Measurements from ENCODE around the gene CENPB. TPM values are rescaled to one million over a fixed set of nuclear protein-coding genes. Genes with fewer than 3 reads are reported as not detected.
A peak's percentile ranks its signal among the peaks of the same experiment; 100 is the strongest.

Gene CENPB
- total RNA-seq, 2 experiments from 2014 or later = 34.8 to 39.1 TPM

DNA sequence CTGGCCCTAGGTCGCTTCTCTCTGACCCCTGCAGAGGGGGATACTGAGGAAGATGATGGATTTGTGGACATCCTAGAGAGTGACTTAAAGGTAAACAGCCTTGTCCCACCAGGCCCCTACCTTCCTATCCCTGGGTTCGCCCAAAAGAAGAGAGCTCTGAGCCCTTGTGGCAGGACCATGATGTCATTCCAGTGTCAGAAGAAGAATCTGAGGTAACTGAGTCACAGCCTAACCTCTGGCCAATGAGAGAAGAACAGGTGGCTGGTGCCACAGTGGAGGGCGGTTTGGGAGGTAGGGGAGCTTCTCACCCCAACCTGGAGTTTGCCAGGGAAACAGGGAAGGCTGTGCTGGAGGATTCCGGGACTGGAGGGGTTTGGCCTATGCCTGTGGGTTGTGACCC, 14.8 kb upstream of the CENPB start:
- ChIA-PET POLR2A (interaction anchor here (1.6 kb wide), 1 partner anchor 11 kb away, joined by 4 read pairs; no protein-coding TSS in a partner anchor), CTCF (ENCODE audit: unreplicated experiment) (no interaction called here)
- Histone ChIP-seq H3K27ac (ENCODE audit: low read depth, low read length, poor library complexity, severe bottlenecking) (no peak overlapping the region), H3K4me3 (ENCODE audit: low read depth, low read length, poor library complexity, severe bottlenecking) (no peak overlapping the region), H2AFZ (ENCODE audit: low read length) (no peak overlapping the region), H3K79me2 (ENCODE audit: insufficient read depth, low read depth, low read length) (peaks cover 31% of the 10 kb centered on the region), H3K9me2 (ENCODE audit: insufficient read depth, low read length) (no peaks in the 10 kb centered on the region), H3K4me1 (ENCODE audit: insufficient read depth, low read length, poor library complexity, severe bottlenecking) (peaks cover 32% of the 10 kb centered on the region), H3K36me3 (ENCODE audit: insufficient read depth, low read length) (peaks cover 81% of the 10 kb centered on the region), H3K9me3 (ENCODE audit: low read length) (no peaks in the 10 kb centered on the region), H3K4me2 (ENCODE audit: low read length) (no peak overlapping the region), H4K20me1 (ENCODE audit: insufficient read depth, low read length) (no peaks in the 10 kb centered on the region; the same call in 1 of the 2 replicates)
- no peak for DNase-seq (ENCODE audit: low spot score)
- intact Hi-C loops (cut with micrococcal nuclease; ENCODE audit: unreplicated experiment) = no loop called here
- BruUV-seq (replicated peaks) = no TSS peak
- no peak for TF ChIP-seq EZH2phosphoT487 (IDR thresholded peaks at IDR 0.05; ENCODE audit: borderline replicate concordance, low read depth, low read length)
- TF ChIP-seq, protein P1, sequence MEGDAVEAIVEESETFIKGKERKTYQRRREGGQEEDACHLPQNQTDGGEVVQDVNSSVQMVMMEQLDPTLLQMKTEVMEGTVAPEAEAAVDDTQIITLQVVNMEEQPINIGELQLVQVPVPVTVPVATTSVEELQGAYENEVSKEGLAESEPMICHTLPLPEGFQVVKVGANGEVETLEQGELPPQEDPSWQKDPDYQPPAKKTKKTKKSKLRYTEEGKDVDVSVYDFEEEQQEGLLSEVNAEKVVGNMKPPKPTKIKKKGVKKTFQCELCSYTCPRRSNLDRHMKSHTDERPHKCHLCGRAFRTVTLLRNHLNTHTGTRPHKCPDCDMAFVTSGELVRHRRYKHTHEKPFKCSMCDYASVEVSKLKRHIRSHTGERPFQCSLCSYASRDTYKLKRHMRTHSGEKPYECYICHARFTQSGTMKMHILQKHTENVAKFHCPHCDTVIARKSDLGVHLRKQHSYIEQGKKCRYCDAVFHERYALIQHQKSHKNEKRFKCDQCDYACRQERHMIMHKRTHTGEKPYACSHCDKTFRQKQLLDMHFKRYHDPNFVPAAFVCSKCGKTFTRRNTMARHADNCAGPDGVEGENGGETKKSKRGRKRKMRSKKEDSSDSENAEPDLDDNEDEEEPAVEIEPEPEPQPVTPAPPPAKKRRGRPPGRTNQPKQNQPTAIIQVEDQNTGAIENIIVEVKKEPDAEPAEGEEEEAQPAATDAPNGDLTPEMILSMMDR (conservative IDR thresholded peaks at IDR 0.05; ENCODE audit: low read length) = no peak

DNA sequence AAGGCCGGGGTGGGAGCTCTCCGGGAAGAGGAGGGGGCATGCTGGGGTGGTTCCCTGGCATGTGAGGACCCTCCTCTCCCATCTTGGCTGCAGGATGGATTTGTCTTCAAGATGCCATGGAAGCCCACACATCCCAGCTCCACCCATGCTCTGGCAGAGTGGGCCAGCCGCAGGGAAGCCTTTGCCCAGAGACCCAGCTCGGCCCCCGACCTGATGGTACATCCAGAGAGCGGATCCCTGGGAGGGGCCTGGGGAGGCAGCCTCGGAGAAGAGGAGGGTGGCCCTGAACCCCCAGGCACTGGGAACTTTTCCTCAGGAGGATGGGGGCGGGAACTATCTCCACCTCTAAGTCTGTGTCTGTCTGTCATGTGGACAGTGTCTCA, 14.3 kb upstream of the CENPB start:
- ChIA-PET CTCF (ENCODE audit: unreplicated experiment) (interaction anchor here (1.5 kb wide), 1 partner anchor 17 kb away, joined by 5 read pairs; no protein-coding TSS in a partner anchor), POLR2A (interaction anchor here (0.9 to 1.6 kb wide), 4 partner anchors 12 to 20 kb away, joined by 3 to 8 read pairs (median 4); no protein-coding TSS in a partner anchor)
- DNase-seq (ENCODE audit: low spot score) = no peak
- no peak overlapping the region for H3K4me2 ChIP-seq (ENCODE audit: low read length)
- peaks cover 32% of the 10 kb centered on the region for H3K4me1 ChIP-seq (ENCODE audit: insufficient read depth, low read length, poor library complexity, severe bottlenecking)
- peaks cover 31% of the 10 kb centered on the region for H3K79me2 ChIP-seq (ENCODE audit: insufficient read depth, low read depth, low read length)
- H4K20me1 ChIP-seq (ENCODE audit: insufficient read depth, low read length) = no peaks in the 10 kb centered on the region; the same call in 1 of the 2 replicates
- H3K27ac ChIP-seq (ENCODE audit: low read depth, low read length, poor library complexity, severe bottlenecking) = no peak overlapping the region
- H3K4me3 ChIP-seq (ENCODE audit: low read depth, low read length, poor library complexity, severe bottlenecking) = no peak overlapping the region
- TF ChIP-seq, protein P1 (conservative IDR thresholded peaks at IDR 0.05; ENCODE audit: low read length) = no peak
- TF ChIP-seq EZH2phosphoT487 (IDR thresholded peaks at IDR 0.05; ENCODE audit: borderline replicate concordance, low read depth, low read length) = no peak
- no TSS peak for BruUV-seq (replicated peaks)
- H2AFZ ChIP-seq (ENCODE audit: low read length) = no peak overlapping the region
- intact Hi-C loops (cut with micrococcal nuclease; ENCODE audit: unreplicated experiment) = no loop called here
- no peaks in the 10 kb centered on the region for H3K9me3 ChIP-seq (ENCODE audit: low read length)
- no peaks in the 10 kb centered on the region for H3K9me2 ChIP-seq (ENCODE audit: insufficient read depth, low read length)
- peaks cover 77% of the 10 kb centered on the region for H3K36me3 ChIP-seq (ENCODE audit: insufficient read depth, low read length)

DNA sequence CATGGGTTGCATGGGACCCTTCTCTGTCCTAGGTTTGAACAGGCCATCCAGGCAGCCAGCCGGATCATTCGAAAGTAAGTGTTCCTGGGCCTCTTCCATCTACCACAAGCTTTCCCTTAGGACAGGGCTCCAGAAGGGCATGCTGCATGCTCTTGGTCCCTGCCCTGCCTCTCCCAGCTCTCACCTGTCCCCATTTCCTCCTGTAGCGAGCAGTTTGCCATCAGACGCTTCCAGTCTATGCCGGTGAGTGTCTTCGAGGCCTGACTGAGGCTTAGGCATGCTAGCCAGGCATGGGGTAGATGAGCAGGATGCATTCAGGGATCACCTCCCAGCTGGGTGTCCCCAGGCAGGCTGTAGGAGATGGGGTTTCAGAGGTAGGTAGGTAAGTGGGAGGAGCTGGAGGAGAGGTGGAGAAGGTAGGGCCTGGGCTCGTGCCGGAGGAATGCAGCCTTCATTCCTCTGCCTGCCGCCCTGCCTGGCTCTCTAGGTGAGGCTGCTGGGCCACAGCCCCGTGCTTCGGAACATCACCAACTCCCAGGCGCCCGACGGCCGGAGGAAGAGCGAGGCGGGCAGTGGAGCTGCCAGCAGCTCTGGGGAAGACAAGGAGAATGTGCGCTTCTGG, 13.8 kb upstream of the CENPB start:
- POLR2A ChIA-PET = interaction anchor here (0.9 to 1.6 kb wide), 4 partner anchors 11 to 20 kb away, joined by 3 to 8 read pairs (median 4); no protein-coding TSS in a partner anchor
- peak overlapping the region; percentile 91 for H3K4me3 ChIP-seq (ENCODE audit: low read depth, low read length, poor library complexity, severe bottlenecking)
- H3K4me2 ChIP-seq (ENCODE audit: low read length) = peak overlapping the region; percentile 100
- no peak overlapping the region for H2AFZ ChIP-seq (ENCODE audit: low read length)
- H3K27ac ChIP-seq (ENCODE audit: low read depth, low read length, poor library complexity, severe bottlenecking) = peak overlapping the region; percentile 83
- no peak for TF ChIP-seq EZH2phosphoT487 (IDR thresholded peaks at IDR 0.05; ENCODE audit: borderline replicate concordance, low read depth, low read length)
- TF ChIP-seq, protein P1 (conservative IDR thresholded peaks at IDR 0.05; ENCODE audit: low read length) = no peak
- H4K20me1 ChIP-seq (ENCODE audit: insufficient read depth, low read length) = no peaks in the 10 kb centered on the region; the same call in 1 of the 2 replicates
- DNase-seq (ENCODE audit: low spot score) = no peak
- no peaks in the 10 kb centered on the region for H3K9me2 ChIP-seq (ENCODE audit: insufficient read depth, low read length)
- H3K36me3 ChIP-seq (ENCODE audit: insufficient read depth, low read length) = peaks cover 72% of the 10 kb centered on the region
- H3K79me2 ChIP-seq (ENCODE audit: insufficient read depth, low read depth, low read length) = peaks cover 31% of the 10 kb centered on the region
- BruUV-seq (replicated peaks) = no TSS peak
- intact Hi-C loops (cut with micrococcal nuclease; ENCODE audit: unreplicated experiment) = no loop called here
- no peaks in the 10 kb centered on the region for H3K9me3 ChIP-seq (ENCODE audit: low read length)
- peaks cover 33% of the 10 kb centered on the region for H3K4me1 ChIP-seq (ENCODE audit: insufficient read depth, low read length, poor library complexity, severe bottlenecking)
- CTCF ChIA-PET (ENCODE audit: unreplicated experiment) = interaction anchor here (1.5 to 1.9 kb wide), 2 partner anchors 18 to 20 kb away, joined by 5 to 9 read pairs; partner anchors contain the start of gene AP5S1
